HG03280 (cell line): ENCODE data around the gene MPC1.
"Not testable (repeated sequence)": the region's sequence is repeated elsewhere in the genome, so short reads cannot be mapped to it uniquely, and the experiment has no call there.

ENCODE experiments used
- ATAC-seq: cut with Tn5 transposase; IDR thresholded peaks from one replicate; pipeline ENCODE4 v1.9.1; 2021; ENCODE audit warnings: mild to moderate bottlenecking, moderate library complexity; ENCODE audit not compliant: unreplicated experiment

MPC1 gene

GRCh38 chr6:166348305-166348949, 34.3 kb downstream of the MPC1 start:
- no peak for ATAC-seq

- ATAC-seq = no peak
Observed at GRCh38 chr6:166346965-166347364, 35.8 kb downstream of the MPC1 start.

- ATAC-seq = no peak
Observed at GRCh38 chr6:166346449-166346848, 36.3 kb downstream of the MPC1 start.

- ATAC-seq = not testable (repeated sequence)
Observed at GRCh38 chr6:166345672-166346071, 37.1 kb downstream of the MPC1 start.

GRCh38 chr6:166344921-166345320, 37.8 kb downstream of the MPC1 start:
- not testable (repeated sequence) for ATAC-seq

GRCh38 chr6:166344240-166344639, 38.5 kb downstream of the MPC1 start:
- ATAC-seq = no peak

- ATAC-seq = peak; percentile 10
Observed at GRCh38 chr6:166343150-166343487, 39.6 kb downstream of the MPC1 start.

GRCh38 chr6:166342349-166343149, 40.2 kb downstream of the MPC1 start, which contains the start of gene SFT2D1:
SFT2D1 (minus strand) TSS chr6:166342545; CDS start chr6:166342481, 64 bp downstream.
- ATAC-seq = peak; percentile 96

GRCh38 chr6:166341977-166342348, 40.8 kb downstream of the MPC1 start:
- no peak for ATAC-seq

GRCh38 chr6:166341464-166341863, 41.3 kb downstream of the MPC1 start:
- no peak for ATAC-seq

GRCh38 chr6:166338854-166339253, 43.9 kb downstream of the MPC1 start:
- no peak for ATAC-seq

GRCh38 chr6:166336847-166337246, 45.9 kb downstream of the MPC1 start:
- ATAC-seq = no peak

GRCh38 chr6:166335378-166336302, 47.1 kb downstream of the MPC1 start:
- peak; percentile 36 for ATAC-seq

GRCh38 chr6:166334878-166335277, 47.9 kb downstream of the MPC1 start:
- no peak for ATAC-seq

- ATAC-seq = peak; percentile 63
Observed at GRCh38 chr6:166333172-166333995, 49.4 kb downstream of the MPC1 start.

GRCh38 chr6:166331503-166332415, 51.0 kb downstream of the MPC1 start:
- no peak for ATAC-seq

GRCh38 chr6:166330612-166331011, 52.1 kb downstream of the MPC1 start:
- no peak for ATAC-seq

- peak; percentile 47 for ATAC-seq
Observed at GRCh38 chr6:166325383-166326042, 57.2 kb downstream of the MPC1 start.

- no peak for ATAC-seq
Observed at GRCh38 chr6:166323395-166323794, 59.3 kb downstream of the MPC1 start.
